WTC11 (cell line): ENCODE data around the gene IQSEC1. TPM values are rescaled to one million over a fixed set of nuclear protein-coding genes. Genes with fewer than 3 reads are reported as not detected.

Experiments used
- ATAC-seq: fragments of 200-7000 bp; cut with Tn5 transposase; 2 replicates; pipeline ENCODE4 v1.10.0; 2021; ENCODE audit warnings: mild to moderate bottlenecking, moderate library complexity
- CTCF ChIA-PET: fragments of 300-600 bp; sonication (Branson Sonifier 250); formaldehyde crosslinking; loops from one replicate; lab custom pipeline; 2021; ENCODE audit warnings: antibody characterized with exemption; lab: Charles Lee
- POLR2A ChIA-PET: fragments of 350-600 bp; sonication (Branson Sonifier 250); formaldehyde crosslinking; loops from one replicate; lab custom pipeline; 2021; ENCODE audit warnings: antibody characterized with exemption; lab: Charles Lee
- DNase-seq: peaks from one replicate; pipeline ENCODE4 v3.0.0; 2021; ENCODE audit warnings: low spot score
- H3K27ac Mint-ChIP-seq: 2 replicates; pipeline ENCODE4 v1.8.0; 2021; ENCODE audit warnings: mixed read lengths
- H3K27me3 Mint-ChIP-seq: 2 replicates; pipeline ENCODE4 v1.8.0; 2021; ENCODE audit warnings: low read depth, mild to moderate bottlenecking, moderate library complexity, mixed read lengths
- H3K36me3 Mint-ChIP-seq: 2 replicates; pipeline ENCODE4 v1.8.0; 2021; ENCODE audit warnings: mixed read lengths
- H3K4me1 Mint-ChIP-seq: 2 replicates; pipeline ENCODE4 v1.8.0; 2022; ENCODE audit warnings: mixed read lengths
- H3K4me3 Mint-ChIP-seq: 2 replicates; pipeline ENCODE4 v1.8.0; 2021; ENCODE audit warnings: mild to moderate bottlenecking, moderate library complexity, mixed read lengths
- H3K9me3 Mint-ChIP-seq: 2 replicates; pipeline ENCODE4 v1.8.0; 2021; ENCODE audit warnings: mixed read lengths
- ELF4 ChIP-seq: sonication (generic); formaldehyde crosslinking; IDR thresholded peaks from 2 replicates; pipeline ENCODE4 v1.8.1; 2022; ENCODE audit warnings: low read depth, mild to moderate bottlenecking, moderate library complexity, missing genetic modification reagents
- ESRRA ChIP-seq: sonication (generic); formaldehyde crosslinking; IDR thresholded peaks from 2 replicates; pipeline ENCODE4 v1.8.1; 2022; ENCODE audit warnings: mild to moderate bottlenecking, missing genetic modification reagents, borderline replicate concordance
- FOXJ3 ChIP-seq: sonication (generic); formaldehyde crosslinking; IDR thresholded peaks from 2 replicates; pipeline ENCODE4 v1.9.0; 2021; ENCODE audit warnings: missing genetic modification reagents, mild to moderate bottlenecking, borderline replicate concordance
- FOXP1 ChIP-seq: sonication (generic); formaldehyde crosslinking; IDR thresholded peaks from 2 replicates; pipeline ENCODE4 v1.8.0; 2022; ENCODE audit warnings: missing genetic modification reagents, mild to moderate bottlenecking, moderate library complexity, borderline replicate concordance
- GTF2I ChIP-seq: fragments of 250-450 bp; sonication (Bioruptor Pico); conservative IDR thresholded peaks from 2 replicates; pipeline ENCODE4 v1.4.0; 2021; ENCODE audit warnings: mild to moderate bottlenecking
- NFE2L1 ChIP-seq: sonication (generic); formaldehyde crosslinking; IDR thresholded peaks from 2 replicates; pipeline ENCODE4 v1.8.1; 2023; ENCODE audit warnings: missing genetic modification reagents
- RELA ChIP-seq: sonication (generic); formaldehyde crosslinking; IDR thresholded peaks from 2 replicates; pipeline ENCODE4 v1.8.1; 2022; ENCODE audit warnings: missing genetic modification reagents, mild to moderate bottlenecking, borderline replicate concordance
- SOX15 ChIP-seq: fragments of 250-450 bp; sonication (Bioruptor Pico); IDR thresholded peaks from 2 replicates; pipeline ENCODE4 v1.9.0; 2021; ENCODE audit warnings: mild to moderate bottlenecking
- TCF7 ChIP-seq: sonication (generic); formaldehyde crosslinking; IDR thresholded peaks from 2 replicates; pipeline ENCODE4 v1.8.0; 2022; ENCODE audit warnings: mild to moderate bottlenecking, low read depth, missing genetic modification reagents, moderate library complexity
- TP53 ChIP-seq: sonication (generic); formaldehyde crosslinking; IDR thresholded peaks from 2 replicates; pipeline ENCODE4 v1.8.1; 2023; ENCODE audit warnings: mild to moderate bottlenecking, missing genetic modification reagents
- ZNF121 ChIP-seq: sonication (generic); formaldehyde crosslinking; IDR thresholded peaks from 2 replicates; pipeline ENCODE4 v1.8.0; 2023; ENCODE audit warnings: missing genetic modification reagents
- ZNF138 ChIP-seq: sonication (generic); formaldehyde crosslinking; conservative IDR thresholded peaks from 2 replicates; pipeline ENCODE4 v1.8.1; 2022; ENCODE audit warnings: mild to moderate bottlenecking, moderate library complexity, missing genetic modification reagents
- total RNA-seq: library from RNA; stranded (reverse); gene quantifications from 3 replicates; pipeline ENCODE4 v1.2.3, GENCODE V29; 2021
- TF ChIP-seq, protein P1 (sequence below): fragments of 200-600 bp; IDR thresholded peaks from 2 replicates; pipeline ENCODE4 v1.8.0; 2022; ENCODE audit warnings: antibody characterized with exemption
- TF ChIP-seq, protein P2 (sequence below): sonication (generic); formaldehyde crosslinking; IDR thresholded peaks from 2 replicates; pipeline ENCODE4 v1.8.0; 2023; ENCODE audit warnings: missing genetic modification reagents
- TF ChIP-seq, protein P3 (sequence below): sonication (generic); formaldehyde crosslinking; IDR thresholded peaks from 2 replicates; pipeline ENCODE4 v1.8.1; 2023; ENCODE audit warnings: mild to moderate bottlenecking, missing genetic modification reagents
- TF ChIP-seq, protein P4 (sequence below): fragments of 250-450 bp; sonication (Bioruptor Pico); IDR thresholded peaks from 2 replicates; pipeline ENCODE4 v1.9.0; 2021; ENCODE audit warnings: mild to moderate bottlenecking
- TF ChIP-seq, protein P5 (sequence below): sonication (generic); formaldehyde crosslinking; IDR thresholded peaks from 2 replicates; pipeline ENCODE4 v1.8.0; 2022; ENCODE audit warnings: mild to moderate bottlenecking, missing genetic modification reagents
- TF ChIP-seq, protein P6 (sequence below): sonication (generic); formaldehyde crosslinking; IDR thresholded peaks from 2 replicates; pipeline ENCODE4 v1.8.0; 2022; ENCODE audit warnings: mild to moderate bottlenecking, missing genetic modification reagents

The IQSEC1 gene
- total RNA-seq, 1 experiment from 2014 or later, result 35.0 TPM

DNA sequence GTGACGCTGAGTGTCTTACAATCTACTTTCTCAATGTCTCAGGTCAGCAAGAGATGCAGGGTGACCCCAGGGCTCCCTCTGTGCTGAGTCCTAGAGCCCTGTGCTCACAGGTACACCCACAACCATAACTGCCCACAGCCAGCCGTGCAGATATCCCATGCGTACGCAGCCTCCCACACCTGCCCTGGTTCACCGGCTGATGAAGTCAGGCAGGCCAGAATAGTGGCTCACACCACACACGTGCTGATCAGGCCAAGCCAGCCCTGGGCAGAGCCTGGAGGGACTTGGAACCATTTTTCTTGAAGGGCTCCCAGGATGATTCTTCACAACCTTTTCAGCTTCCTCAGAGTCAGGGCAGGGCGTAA is 168.3 kb downstream of the IQSEC1 start:
- peaks cover 5% of the 10 kb centered on the region for H3K4me1 Mint-ChIP-seq
- no peak overlapping the region for H3K4me3 Mint-ChIP-seq
- H3K9me3 Mint-ChIP-seq, result no peaks in the 10 kb centered on the region
- TF ChIP-seq TCF7 (CRISPR knock-in tag) (no peak), TP53 (CRISPR knock-in tag) (no peak)
- TF ChIP-seq, protein P1, sequence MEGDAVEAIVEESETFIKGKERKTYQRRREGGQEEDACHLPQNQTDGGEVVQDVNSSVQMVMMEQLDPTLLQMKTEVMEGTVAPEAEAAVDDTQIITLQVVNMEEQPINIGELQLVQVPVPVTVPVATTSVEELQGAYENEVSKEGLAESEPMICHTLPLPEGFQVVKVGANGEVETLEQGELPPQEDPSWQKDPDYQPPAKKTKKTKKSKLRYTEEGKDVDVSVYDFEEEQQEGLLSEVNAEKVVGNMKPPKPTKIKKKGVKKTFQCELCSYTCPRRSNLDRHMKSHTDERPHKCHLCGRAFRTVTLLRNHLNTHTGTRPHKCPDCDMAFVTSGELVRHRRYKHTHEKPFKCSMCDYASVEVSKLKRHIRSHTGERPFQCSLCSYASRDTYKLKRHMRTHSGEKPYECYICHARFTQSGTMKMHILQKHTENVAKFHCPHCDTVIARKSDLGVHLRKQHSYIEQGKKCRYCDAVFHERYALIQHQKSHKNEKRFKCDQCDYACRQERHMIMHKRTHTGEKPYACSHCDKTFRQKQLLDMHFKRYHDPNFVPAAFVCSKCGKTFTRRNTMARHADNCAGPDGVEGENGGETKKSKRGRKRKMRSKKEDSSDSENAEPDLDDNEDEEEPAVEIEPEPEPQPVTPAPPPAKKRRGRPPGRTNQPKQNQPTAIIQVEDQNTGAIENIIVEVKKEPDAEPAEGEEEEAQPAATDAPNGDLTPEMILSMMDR, result no peak
- no peaks in the 10 kb centered on the region for H3K27me3 Mint-ChIP-seq
- peaks cover 17% of the 10 kb centered on the region for H3K36me3 Mint-ChIP-seq
- no peak for DNase-seq
- ChIA-PET POLR2A (no interaction called here), CTCF (interaction anchor here (1.4 kb wide), 1 partner anchor 79 kb away, joined by 3 read pairs; no protein-coding TSS in a partner anchor)
- no peak for ATAC-seq
- H3K27ac Mint-ChIP-seq, result no peak overlapping the region

DNA sequence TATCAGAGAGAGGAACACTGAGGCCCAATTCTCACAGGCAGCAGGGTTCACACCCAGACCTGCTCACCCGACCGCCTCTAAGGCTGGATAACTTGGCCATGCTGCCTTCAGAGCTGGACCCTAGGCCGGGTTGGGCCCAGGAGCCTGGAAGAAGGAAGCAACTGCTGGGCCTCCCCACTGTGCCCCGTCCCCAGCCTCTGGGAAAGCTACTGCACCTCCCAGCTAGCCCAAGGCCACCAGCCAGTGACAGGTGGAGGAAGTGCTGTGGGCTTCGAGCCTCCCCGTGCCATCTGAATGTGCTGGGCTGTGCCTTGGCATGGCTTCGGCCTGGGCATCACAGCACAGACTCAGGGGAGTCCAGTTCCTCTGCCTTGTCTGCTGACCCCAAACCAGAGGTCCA is 169.3 kb downstream of the IQSEC1 start:
- Mint-ChIP-seq H3K27ac (no peak overlapping the region), H3K4me1 (peaks cover 5% of the 10 kb centered on the region), H3K9me3 (no peaks in the 10 kb centered on the region), H3K27me3 (no peaks in the 10 kb centered on the region), H3K4me3 (no peak overlapping the region), H3K36me3 (peaks cover 12% of the 10 kb centered on the region)
- DNase-seq (no peak), ATAC-seq (no peak)
- TF ChIP-seq FOXP1 (CRISPR knock-in tag), result no peak
- TF ChIP-seq, protein P2, sequence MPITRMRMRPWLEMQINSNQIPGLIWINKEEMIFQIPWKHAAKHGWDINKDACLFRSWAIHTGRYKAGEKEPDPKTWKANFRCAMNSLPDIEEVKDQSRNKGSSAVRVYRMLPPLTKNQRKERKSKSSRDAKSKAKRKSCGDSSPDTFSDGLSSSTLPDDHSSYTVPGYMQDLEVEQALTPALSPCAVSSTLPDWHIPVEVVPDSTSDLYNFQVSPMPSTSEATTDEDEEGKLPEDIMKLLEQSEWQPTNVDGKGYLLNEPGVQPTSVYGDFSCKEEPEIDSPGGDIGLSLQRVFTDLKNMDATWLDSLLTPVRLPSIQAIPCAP (CRISPR knock-in tag), result no peak
- TF ChIP-seq NFE2L1 (CRISPR knock-in tag), result no peak
- POLR2A ChIA-PET, result no interaction called here
- CTCF ChIA-PET, result interaction anchor here (1.4 to 3.2 kb wide), 3 partner anchors 43 to 82 kb away, joined by 3 to 12 read pairs (median 8); no protein-coding TSS in a partner anchor

DNA sequence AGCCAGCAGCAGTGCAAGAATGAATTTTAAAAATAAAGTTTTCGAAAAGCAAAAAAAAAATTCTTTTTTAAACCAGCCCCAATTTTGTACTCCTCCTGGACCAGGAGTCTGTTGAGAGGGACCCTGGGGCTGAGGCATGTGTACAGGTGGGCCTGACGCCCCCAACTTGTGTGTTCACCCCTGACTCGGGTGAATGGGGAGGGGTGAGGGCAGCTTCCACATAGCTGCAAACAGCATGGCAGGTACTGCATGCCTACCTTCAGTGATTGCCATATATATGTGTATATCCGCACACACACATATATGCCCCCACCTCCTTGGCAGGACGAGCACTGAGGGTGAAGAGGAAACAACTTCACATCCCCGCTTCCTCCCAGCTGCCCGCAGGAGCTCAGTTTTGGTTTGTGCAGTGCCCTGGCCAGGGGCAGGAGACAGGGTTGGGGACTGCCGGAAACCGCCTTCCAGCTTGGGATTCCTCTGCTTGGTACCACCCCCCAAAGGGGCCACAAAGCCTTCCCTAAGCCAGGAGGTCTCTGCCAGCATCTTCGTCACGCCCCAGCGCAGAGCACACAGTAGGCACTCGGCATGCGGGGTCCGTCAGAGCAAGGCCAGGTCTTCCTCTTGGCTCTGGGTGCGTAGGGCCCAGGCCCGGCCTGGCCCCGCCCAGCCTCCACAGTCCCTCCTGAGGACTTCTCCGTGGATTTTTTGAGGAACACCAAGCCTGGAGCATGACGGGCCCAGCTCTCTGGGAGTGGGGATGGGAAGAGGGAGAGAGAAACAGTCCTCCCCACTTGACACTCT is 170.0 kb downstream of the IQSEC1 start:
- H3K4me1 Mint-ChIP-seq, result peaks cover 5% of the 10 kb centered on the region
- ChIA-PET CTCF (interaction anchor here (1.6 to 3.2 kb wide), 5 partner anchors 44 to 92 kb away, joined by 6 to 12 read pairs (median 10); no protein-coding TSS in a partner anchor), POLR2A (no interaction called here)
- no peaks in the 10 kb centered on the region for H3K9me3 Mint-ChIP-seq
- no peak for ATAC-seq
- H3K36me3 Mint-ChIP-seq, result peaks cover 6% of the 10 kb centered on the region
- H3K27ac Mint-ChIP-seq, result no peak overlapping the region
- H3K27me3 Mint-ChIP-seq, result no peaks in the 10 kb centered on the region
- no peak overlapping the region for H3K4me3 Mint-ChIP-seq
- DNase-seq, result no peak
- TF ChIP-seq ZNF138 (CRISPR knock-in tag) (no peak), ELF4 (no peak), ZNF121 (CRISPR knock-in tag) (no peak), ESRRA (CRISPR knock-in tag) (no peak), RELA (CRISPR knock-in tag) (no peak), SOX15 (CRISPR knock-in tag) (no peak), GTF2I (CRISPR knock-in tag) (no peak), FOXJ3 (no peak)
- TF ChIP-seq, protein P3, sequence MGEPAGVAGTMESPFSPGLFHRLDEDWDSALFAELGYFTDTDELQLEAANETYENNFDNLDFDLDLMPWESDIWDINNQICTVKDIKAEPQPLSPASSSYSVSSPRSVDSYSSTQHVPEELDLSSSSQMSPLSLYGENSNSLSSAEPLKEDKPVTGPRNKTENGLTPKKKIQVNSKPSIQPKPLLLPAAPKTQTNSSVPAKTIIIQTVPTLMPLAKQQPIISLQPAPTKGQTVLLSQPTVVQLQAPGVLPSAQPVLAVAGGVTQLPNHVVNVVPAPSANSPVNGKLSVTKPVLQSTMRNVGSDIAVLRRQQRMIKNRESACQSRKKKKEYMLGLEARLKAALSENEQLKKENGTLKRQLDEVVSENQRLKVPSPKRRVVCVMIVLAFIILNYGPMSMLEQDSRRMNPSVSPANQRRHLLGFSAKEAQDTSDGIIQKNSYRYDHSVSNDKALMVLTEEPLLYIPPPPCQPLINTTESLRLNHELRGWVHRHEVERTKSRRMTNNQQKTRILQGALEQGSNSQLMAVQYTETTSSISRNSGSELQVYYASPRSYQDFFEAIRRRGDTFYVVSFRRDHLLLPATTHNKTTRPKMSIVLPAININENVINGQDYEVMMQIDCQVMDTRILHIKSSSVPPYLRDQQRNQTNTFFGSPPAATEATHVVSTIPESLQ, result no peak
- TF ChIP-seq, protein P1, result no peak
- TF ChIP-seq, protein P4, sequence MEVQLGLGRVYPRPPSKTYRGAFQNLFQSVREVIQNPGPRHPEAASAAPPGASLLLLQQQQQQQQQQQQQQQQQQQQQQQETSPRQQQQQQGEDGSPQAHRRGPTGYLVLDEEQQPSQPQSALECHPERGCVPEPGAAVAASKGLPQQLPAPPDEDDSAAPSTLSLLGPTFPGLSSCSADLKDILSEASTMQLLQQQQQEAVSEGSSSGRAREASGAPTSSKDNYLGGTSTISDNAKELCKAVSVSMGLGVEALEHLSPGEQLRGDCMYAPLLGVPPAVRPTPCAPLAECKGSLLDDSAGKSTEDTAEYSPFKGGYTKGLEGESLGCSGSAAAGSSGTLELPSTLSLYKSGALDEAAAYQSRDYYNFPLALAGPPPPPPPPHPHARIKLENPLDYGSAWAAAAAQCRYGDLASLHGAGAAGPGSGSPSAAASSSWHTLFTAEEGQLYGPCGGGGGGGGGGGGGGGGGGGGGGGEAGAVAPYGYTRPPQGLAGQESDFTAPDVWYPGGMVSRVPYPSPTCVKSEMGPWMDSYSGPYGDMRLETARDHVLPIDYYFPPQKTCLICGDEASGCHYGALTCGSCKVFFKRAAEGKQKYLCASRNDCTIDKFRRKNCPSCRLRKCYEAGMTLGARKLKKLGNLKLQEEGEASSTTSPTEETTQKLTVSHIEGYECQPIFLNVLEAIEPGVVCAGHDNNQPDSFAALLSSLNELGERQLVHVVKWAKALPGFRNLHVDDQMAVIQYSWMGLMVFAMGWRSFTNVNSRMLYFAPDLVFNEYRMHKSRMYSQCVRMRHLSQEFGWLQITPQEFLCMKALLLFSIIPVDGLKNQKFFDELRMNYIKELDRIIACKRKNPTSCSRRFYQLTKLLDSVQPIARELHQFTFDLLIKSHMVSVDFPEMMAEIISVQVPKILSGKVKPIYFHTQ, result no peak
- TF ChIP-seq, protein P5, sequence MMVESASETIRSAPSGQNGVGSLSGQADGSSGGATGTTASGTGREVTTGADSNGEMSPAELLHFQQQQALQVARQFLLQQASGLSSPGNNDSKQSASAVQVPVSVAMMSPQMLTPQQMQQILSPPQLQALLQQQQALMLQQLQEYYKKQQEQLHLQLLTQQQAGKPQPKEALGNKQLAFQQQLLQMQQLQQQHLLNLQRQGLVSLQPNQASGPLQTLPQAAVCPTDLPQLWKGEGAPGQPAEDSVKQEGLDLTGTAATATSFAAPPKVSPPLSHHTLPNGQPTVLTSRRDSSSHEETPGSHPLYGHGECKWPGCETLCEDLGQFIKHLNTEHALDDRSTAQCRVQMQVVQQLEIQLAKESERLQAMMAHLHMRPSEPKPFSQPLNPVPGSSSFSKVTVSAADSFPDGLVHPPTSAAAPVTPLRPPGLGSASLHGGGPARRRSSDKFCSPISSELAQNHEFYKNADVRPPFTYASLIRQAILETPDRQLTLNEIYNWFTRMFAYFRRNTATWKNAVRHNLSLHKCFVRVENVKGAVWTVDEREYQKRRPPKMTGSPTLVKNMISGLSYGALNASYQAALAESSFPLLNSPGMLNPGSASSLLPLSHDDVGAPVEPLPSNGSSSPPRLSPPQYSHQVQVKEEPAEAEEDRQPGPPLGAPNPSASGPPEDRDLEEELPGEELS (CRISPR knock-in tag), result no peak
- TF ChIP-seq, protein P6, sequence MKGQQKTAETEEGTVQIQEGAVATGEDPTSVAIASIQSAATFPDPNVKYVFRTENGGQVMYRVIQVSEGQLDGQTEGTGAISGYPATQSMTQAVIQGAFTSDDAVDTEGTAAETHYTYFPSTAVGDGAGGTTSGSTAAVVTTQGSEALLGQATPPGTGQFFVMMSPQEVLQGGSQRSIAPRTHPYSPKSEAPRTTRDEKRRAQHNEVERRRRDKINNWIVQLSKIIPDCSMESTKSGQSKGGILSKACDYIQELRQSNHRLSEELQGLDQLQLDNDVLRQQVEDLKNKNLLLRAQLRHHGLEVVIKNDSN (CRISPR knock-in tag), result no peak
